H1 (cell line): ENCODE data around the gene CIAO2A. TPM values are rescaled to one million over a fixed set of nuclear protein-coding genes. Genes with fewer than 3 reads are reported as not detected.
"Not testable (repeated sequence)": the region's sequence is repeated elsewhere in the genome, so short reads cannot be mapped to it uniquely, and the experiment has no call there.

Source experiments
- CTCF ChIA-PET: fragments of 300-600 bp; sonication (Branson Sonifier 250); formaldehyde crosslinking; loops from one replicate; lab custom pipeline; 2021; ENCODE audit not compliant: partially characterized antibody; lab: Charles Lee
- POLR2A ChIA-PET: fragments of 300-600 bp; sonication (Branson Sonifier 250); formaldehyde crosslinking; loops from one replicate; lab custom pipeline; 2021; ENCODE audit warnings: inconsistent platforms; ENCODE audit not compliant: partially characterized antibody; lab: Charles Lee
- DNase-seq, 2 experiments: peaks; one replicate each; pipeline versions ENCODE4 v3.0.0 to v3.0.0-alpha.2; 2010 to 2022; ENCODE audit warnings: low spot score in 2 of 2, low read depth in 1 of 2, mixed read lengths in 1 of 2
- FAIRE-seq: peaks from 2 replicates; lab custom pipeline; 2011; peaks lifted over from hg19 to GRCh38; lab: Jason Lieb, UNC
- H2AFZ ChIP-seq: 2 replicates; pipeline ENCODE4 v1.8.1; 2012; ENCODE audit warnings: low read length, inconsistent platforms
- H2AK5ac ChIP-seq: 2 replicates; pipeline ENCODE4 v1.6.1; 2013; ENCODE audit warnings: low read depth, low read length
- H2BK120ac ChIP-seq: replicated peaks from 2 replicates; pipeline ENCODE3; 2013; ENCODE audit warnings: low read depth, low read length, inconsistent platforms
- H2BK12ac ChIP-seq: 2 replicates; pipeline ENCODE4 v1.6.1; 2013; ENCODE audit warnings: low read depth, low read length
- H2BK15ac ChIP-seq: 2 replicates; pipeline ENCODE4 v1.6.1; 2013; ENCODE audit warnings: low read length
- H2BK20ac ChIP-seq: 2 replicates; pipeline ENCODE4 v1.6.1; 2013; ENCODE audit warnings: low read length
- H2BK5ac ChIP-seq: 2 replicates; pipeline ENCODE4 v1.6.1; 2013; ENCODE audit warnings: low read depth, low read length
- H3K14ac ChIP-seq: 2 replicates; pipeline ENCODE4 v1.6.1; 2013; ENCODE audit warnings: inconsistent platforms; ENCODE audit not compliant: insufficient read length
- H3K18ac ChIP-seq: 2 replicates; pipeline ENCODE4 v1.6.1; 2013; ENCODE audit warnings: low read length; ENCODE audit errors: extremely low read depth
- H3K23ac ChIP-seq: 2 replicates; pipeline ENCODE4 v1.6.1; 2013; ENCODE audit warnings: inconsistent platforms; ENCODE audit not compliant: insufficient read length
- H3K23me2 ChIP-seq: 2 replicates; pipeline ENCODE4 v1.6.1; 2013; ENCODE audit warnings: low read depth, low read length
- H3K27ac ChIP-seq: 2 replicates; pipeline ENCODE4 v1.6.1; 2011; ENCODE audit warnings: low read depth, low read length, inconsistent platforms
- H3K27me3 ChIP-seq, 4 experiments: replicated peaks in 1 of 4; 1 replicate in 1 of 4; 2 replicates in 3 of 4; pipeline versions ENCODE4 v1.6.1 to v1.8.1; 2011 to 2013; ENCODE audit warnings: low read length in 3 of 4, mild to moderate bottlenecking in 3 of 4, inconsistent platforms in 2 of 4, mixed read lengths in 2 of 4, moderate library complexity in 1 of 4; ENCODE audit not compliant: control insufficient read depth in 3 of 4, insufficient read depth in 3 of 4; ENCODE audit errors: extremely low read depth in 1 of 4
- H3K36me3 ChIP-seq, 4 experiments: 2 replicates each; pipeline versions ENCODE4 v1.6.1 to v1.8.1; 2011 to 2013; ENCODE audit warnings: mild to moderate bottlenecking in 4 of 4, low read length in 3 of 4, moderate library complexity in 2 of 4, control low read depth in 1 of 4, inconsistent platforms in 1 of 4; ENCODE audit not compliant: insufficient read depth in 4 of 4, control insufficient read depth in 2 of 4
- H3K4ac ChIP-seq: replicated peaks from 2 replicates; pipeline ENCODE3; 2013; ENCODE audit warnings: low read length, low read depth, mixed read lengths, inconsistent platforms; ENCODE audit not compliant: insufficient read length
- H3K4me1 ChIP-seq, 4 experiments: replicated peaks in 1 of 4; 1 replicate in 1 of 4; 2 replicates in 3 of 4; pipeline versions ENCODE4 v1.6.1 to v1.8.1; 2011 to 2013; ENCODE audit warnings: low read length in 3 of 4, inconsistent platforms in 2 of 4, mixed read lengths in 1 of 4; ENCODE audit not compliant: insufficient read depth in 4 of 4, control insufficient read depth in 3 of 4
- H3K4me2 ChIP-seq, 2 experiments: 2 replicates each; pipeline versions ENCODE4 v1.6.1 to v1.8.1; 2011 to 2013; ENCODE audit warnings: low read depth in 2 of 2, low read length in 2 of 2, control low read depth in 1 of 2, inconsistent platforms in 1 of 2, mild to moderate bottlenecking in 1 of 2; ENCODE audit not compliant: insufficient read depth in 1 of 2
- H3K4me3 ChIP-seq, 4 experiments: fragments of 200-600, 300-600 bp in 1 of 4; sonication (generic), shearing (Covaris generic), sonication (Bioruptor Twin) in 1 of 4; 2 replicates each; pipeline versions ENCODE4 v1.5.1 to v1.8.1; 2011 to 2016; ENCODE audit warnings: low read length in 4 of 4, low read depth in 3 of 4, control low read depth in 2 of 4, inconsistent platforms in 2 of 4, mild to moderate bottlenecking in 2 of 4, mixed read lengths in 1 of 4, moderate library complexity in 1 of 4; ENCODE audit not compliant: insufficient read depth in 2 of 4; ENCODE audit errors: extremely low read depth in 1 of 4
- H3K56ac ChIP-seq: replicated peaks from 2 replicates; pipeline ENCODE3; 2013; ENCODE audit warnings: low read depth, mild to moderate bottlenecking, mixed read lengths, low read length, inconsistent platforms; ENCODE audit not compliant: insufficient read length
- H3K79me1 ChIP-seq: 2 replicates; pipeline ENCODE4 v1.6.1; 2013; ENCODE audit warnings: low read depth, low read length, control low read depth
- H3K79me2 ChIP-seq, 2 experiments: 2 replicates each; pipeline versions ENCODE4 v1.6.1 to v1.8.1; 2012 to 2013; ENCODE audit warnings: low read length in 2 of 2, mild to moderate bottlenecking in 2 of 2, inconsistent platforms in 1 of 2; ENCODE audit not compliant: insufficient read depth in 2 of 2, control insufficient read depth in 1 of 2
- H3K9ac ChIP-seq, 4 experiments: replicated peaks in 1 of 4; 1 replicate in 1 of 4; 2 replicates in 3 of 4; pipeline versions ENCODE4 v1.6.1 to v1.8.1; 2011 to 2013; ENCODE audit warnings: low read depth in 3 of 4, low read length in 3 of 4, control low read depth in 2 of 4, mild to moderate bottlenecking in 2 of 4, moderate library complexity in 2 of 4, inconsistent platforms in 1 of 4; ENCODE audit errors: extremely low read depth in 1 of 4
- H3K9me3 ChIP-seq, 2 experiments: 2 replicates each; pipeline versions ENCODE4 v1.6.1 to v1.8.1; 2012 to 2013; ENCODE audit warnings: mild to moderate bottlenecking in 2 of 2, moderate library complexity in 2 of 2, control low read depth in 1 of 2, inconsistent platforms in 1 of 2, low read depth in 1 of 2, low read length in 1 of 2, mixed read lengths in 1 of 2; ENCODE audit not compliant: insufficient read depth in 2 of 2
- H4K20me1 ChIP-seq, 2 experiments: replicated peaks in 1 of 2; 2 replicates each; pipeline versions ENCODE3 to v1.8.1; 2011 to 2013; ENCODE audit warnings: inconsistent platforms in 2 of 2, low read length in 2 of 2, mild to moderate bottlenecking in 1 of 2; ENCODE audit not compliant: insufficient read depth in 2 of 2, control insufficient read depth in 1 of 2
- H4K5ac ChIP-seq: 2 replicates; pipeline ENCODE4 v1.6.1; 2013; ENCODE audit warnings: low read length, low read depth, mixed read lengths, inconsistent platforms; ENCODE audit not compliant: insufficient read length
- H4K8ac ChIP-seq: 2 replicates; pipeline ENCODE4 v1.8.0; 2013; ENCODE audit warnings: mild to moderate bottlenecking, moderate library complexity, low read length, inconsistent platforms; ENCODE audit not compliant: insufficient read depth; ENCODE audit errors: extremely low read depth
- H4K91ac ChIP-seq: replicated peaks from 2 replicates; pipeline ENCODE3; 2013; ENCODE audit warnings: low read length, mixed read lengths, inconsistent platforms; ENCODE audit not compliant: insufficient read length
- WGBS, 2 experiments: shearing (Covaris generic) in 1 of 2; methylation state at CpG; one replicate each; pipeline versions ENCODE4 v1.1.6 to v1.1.7; 2013 to 2015; ENCODE audit warnings: low lambda C conversion rate in 2 of 2, mixed read lengths in 2 of 2, inconsistent platforms in 1 of 2, low coverage in 1 of 2, missing lambda C conversion rate in 1 of 2; ENCODE audit not compliant: insufficient replicate concordance in 2 of 2, insufficient coverage in 1 of 2, insufficient read length in 1 of 2; ENCODE audit errors: extremely low coverage in 1 of 2, missing lambda C conversion rate in 1 of 2; 5-methylcytosine and 5-hydroxymethylcytosine counted together
- polyA plus RNA-seq, 7 experiments: library from polyadenylated mRNA; depleted of rRNA in 3 of 7; stranded (reverse) in 5 of 7; unstranded in 2 of 7; fragments of >200 nt in 5 of 7; fragments of 200-250 nt in 2 of 7; gene quantifications; 1 replicate in 5 of 7; 2 replicates in 1 of 7; 4 replicates in 1 of 7; pipeline versions ENCODE4 v1.2.1 to v1.2.3, GENCODE V29; 2011 to 2013; ENCODE audit warnings: missing spikeins in 2 of 7, mixed read lengths in 2 of 7
- total RNA-seq: library from RNA; stranded (reverse); fragmentation: NEBNext Ultra II Directional; extraction: Animal tissue kit (Norgen Biotek cat#: 25700); gene quantifications from 2 replicates; pipeline ENCODE4 v1.2.1, GENCODE V29; 2021

The CIAO2A gene
- total and polyA plus RNA-seq, 2 of the 8 experiments (the other 6 are each of a cell fraction or from before 2014, with no cell fraction given), result 76.4 to 86.5 TPM

- H3K23ac ChIP-seq, H4K20me1 ChIP-seq, H3K23me2 ChIP-seq, FAIRE-seq, H3K27me3 ChIP-seq, H3K4me3 ChIP-seq, H3K4me1 ChIP-seq, H2BK120ac ChIP-seq, H3K14ac ChIP-seq, H3K18ac ChIP-seq, H3K4me2 ChIP-seq, H3K79me1 ChIP-seq, H2BK20ac ChIP-seq, H2AK5ac ChIP-seq, H2AFZ ChIP-seq, H2BK12ac ChIP-seq, POLR2A ChIA-PET, H4K91ac ChIP-seq, DNase-seq, H2BK5ac ChIP-seq, H3K79me2 ChIP-seq, H4K8ac ChIP-seq, H3K56ac ChIP-seq, H4K5ac ChIP-seq, H3K9me3 ChIP-seq, H2BK15ac ChIP-seq, H3K4ac ChIP-seq, H3K9ac ChIP-seq, H3K27ac ChIP-seq: not testable (repeated sequence)
- 94% methylated on average over 2 of the region's 2 CpGs; no CpG with 5 or more reads in 1 of the 2 experiments for WGBS, 2 experiments
- CTCF ChIA-PET, result interaction anchor here (1.8 to 2.4 kb wide), 2 partner anchors 8 to 128 kb away, joined by 4 to 5 read pairs; no protein-coding TSS in a partner anchor
- peaks cover 2 to 23% (median 9%) of the 10 kb centered on the region in 4 experiments; a peak in 7 of 8 replicates for H3K36me3 ChIP-seq
These were observed 20.1 kb downstream of the CIAO2A start for GRCh38 chr15:64073496-64073895.
